ENCODE results near the gene EPN3.

GRCh38 chr17:50536683-50537646, 4.4 kb downstream of the EPN3 start:
- TF ChIP-seq CTCF (IDR thresholded peaks at IDR 0.05) (no peak), ZFX (IDR thresholded peaks at IDR 0.05; ENCODE audit: borderline replicate concordance) (no peak)
